ENCODE measurements around the gene TMEM134.
"Not testable (repeated sequence)": the region's sequence is repeated elsewhere in the genome, so short reads cannot be mapped to it uniquely, and the experiment has no call there.

Gene TMEM134

DNA sequence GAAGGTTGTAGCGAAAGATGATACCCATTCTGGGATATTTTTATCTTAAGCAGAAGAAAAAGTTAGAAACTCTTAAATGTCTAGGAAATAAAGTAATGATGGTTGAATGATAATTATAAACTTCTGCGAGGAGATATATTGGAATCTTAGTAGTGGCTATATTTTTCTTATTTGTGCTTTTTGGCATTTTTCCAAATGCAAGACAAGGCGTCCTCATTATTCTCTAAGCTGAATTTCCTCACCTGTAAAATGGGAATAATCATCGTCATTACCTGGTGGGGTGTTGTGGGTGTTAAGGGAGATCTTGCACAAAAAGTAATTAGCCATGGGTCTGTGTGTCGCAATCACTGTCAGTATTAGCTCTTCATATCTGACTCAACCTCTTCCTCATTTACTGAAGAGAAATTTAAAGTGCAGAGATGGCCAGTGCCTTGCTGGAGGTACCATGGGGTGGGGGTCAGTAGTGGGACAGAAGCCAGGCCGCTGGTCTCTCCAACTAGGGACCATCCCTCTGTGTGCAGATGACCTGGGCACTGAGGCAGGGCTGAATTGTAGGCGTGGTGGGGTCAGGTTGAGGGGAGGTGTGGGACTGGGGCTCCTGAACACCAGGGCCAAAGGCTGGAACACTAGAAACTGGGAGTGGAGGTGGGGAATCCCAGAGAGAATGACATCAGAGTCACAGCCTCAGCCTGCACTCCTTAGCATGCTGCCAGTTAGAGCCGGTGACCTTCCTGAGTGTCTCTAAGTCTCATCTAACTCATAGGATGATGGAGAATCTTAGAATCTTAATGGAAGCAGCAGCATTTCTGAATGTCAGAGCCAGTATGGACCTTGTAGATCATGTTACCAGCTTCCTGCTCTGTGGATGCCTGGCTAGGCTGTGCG is 32.0 kb upstream of the TMEM134 start:
- no peak for DNase-seq

GRCh38 chr11:67500484-67500821 is 31.4 kb upstream of the TMEM134 start:
- DNase-seq: no peak

- no peak for DNase-seq
Measured at GRCh38 chr11:67499808-67500483, 30.9 kb upstream of the TMEM134 start.

DNA sequence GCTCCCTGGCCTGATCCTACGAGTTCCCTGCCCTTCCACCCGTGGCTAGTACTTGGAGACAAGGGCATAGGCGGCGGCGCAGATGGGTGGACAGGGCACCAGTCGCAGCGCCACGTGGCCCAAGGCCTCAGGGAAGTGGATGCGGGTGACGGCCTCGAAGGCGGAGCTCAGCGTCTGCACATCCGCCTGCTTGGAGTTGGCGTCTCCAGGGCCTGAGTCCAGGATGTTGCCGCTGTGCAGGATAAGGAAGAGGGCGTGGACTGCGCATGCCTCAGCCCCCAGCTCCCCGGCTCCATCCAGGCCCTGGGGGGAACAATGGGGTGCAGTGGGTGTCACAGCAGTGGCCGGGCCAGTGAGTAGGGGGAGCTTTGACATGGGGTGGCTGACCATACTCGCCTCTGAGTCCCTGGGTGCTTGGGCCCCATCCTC is 29.5 kb upstream of the TMEM134 start:
- DNase-seq: no peak

DNA sequence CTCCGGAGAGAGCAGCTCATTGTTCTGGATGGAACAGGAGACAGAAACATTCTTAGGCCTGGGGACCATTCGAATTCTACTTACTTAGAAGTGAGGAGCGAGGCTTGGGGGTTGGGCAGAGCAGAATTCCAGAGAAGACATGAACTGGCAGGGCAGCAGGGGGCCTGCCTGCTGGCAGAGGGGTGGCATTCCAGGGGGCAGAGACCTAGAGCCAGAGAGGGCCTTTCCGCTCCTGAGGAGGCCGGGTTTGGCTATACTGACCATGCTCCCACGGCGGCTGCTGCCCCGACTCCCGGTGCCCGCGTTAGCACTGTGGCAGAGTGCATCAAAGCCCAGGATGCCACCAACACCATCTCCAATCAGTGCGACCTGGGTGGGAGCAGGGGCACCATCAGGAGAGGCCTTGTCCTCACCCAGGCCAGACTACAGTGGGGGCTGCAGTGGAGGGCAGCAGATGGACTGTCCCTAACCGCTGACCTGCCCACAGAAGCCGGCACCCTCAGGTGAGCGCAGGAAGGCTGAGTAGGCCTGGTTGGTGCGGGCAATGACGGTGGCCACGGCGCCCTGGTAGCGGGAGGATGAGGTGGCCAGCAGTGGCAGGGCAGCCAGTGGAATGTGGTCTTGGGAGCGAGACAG is 28.7 kb upstream of the TMEM134 start:
- no peak for DNase-seq

GRCh38 chr11:67496113-67496512 is 27.1 kb upstream of the TMEM134 start:
- no peak for DNase-seq

- no peak for DNase-seq
Measured at GRCh38 chr11:67495234-67496005, 26.4 kb upstream of the TMEM134 start.

GRCh38 chr11:67494371-67495233 is 25.6 kb upstream of the TMEM134 start:
- DNase-seq: no peak

DNA sequence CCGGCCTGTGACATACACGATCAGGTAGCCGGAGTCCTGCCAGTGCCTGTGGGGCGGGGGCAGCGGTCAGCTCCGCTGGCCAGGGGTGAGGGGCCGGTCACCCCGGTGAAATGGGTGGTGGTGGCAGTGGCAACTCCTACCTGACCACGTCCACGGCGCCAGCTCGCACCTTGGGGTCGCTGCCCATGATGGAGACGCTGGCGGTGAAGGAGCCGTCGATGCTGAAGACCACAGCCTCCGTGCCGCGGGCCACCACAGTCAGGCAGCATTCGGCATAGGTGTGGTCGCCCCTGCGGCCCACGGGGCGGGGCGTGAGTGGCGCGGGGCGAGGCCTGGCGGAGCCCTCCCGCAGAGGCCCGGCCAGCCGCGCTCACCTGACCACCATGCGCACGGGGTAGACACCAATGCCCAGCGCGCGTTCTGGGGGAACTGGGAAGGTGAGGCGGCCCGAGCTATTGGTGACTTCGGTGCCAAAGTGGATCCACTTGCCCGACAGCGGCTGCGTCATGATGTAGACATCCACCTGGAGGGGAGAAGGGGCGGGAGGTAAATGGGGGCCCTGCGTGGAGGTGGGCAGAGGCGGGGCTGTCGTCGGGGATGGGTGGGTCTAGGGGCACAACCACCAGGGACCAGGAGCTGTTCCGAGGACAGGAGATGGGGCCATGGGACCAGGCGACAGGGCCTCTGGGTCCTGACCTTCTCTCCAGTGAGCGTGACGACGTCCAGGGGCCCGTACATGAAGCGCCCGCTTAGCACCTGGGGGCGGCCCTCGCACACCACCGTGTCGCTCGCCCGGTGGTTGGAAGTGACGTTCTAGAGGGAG is 24.7 kb upstream of the TMEM134 start:
- no peak for DNase-seq

DNA sequence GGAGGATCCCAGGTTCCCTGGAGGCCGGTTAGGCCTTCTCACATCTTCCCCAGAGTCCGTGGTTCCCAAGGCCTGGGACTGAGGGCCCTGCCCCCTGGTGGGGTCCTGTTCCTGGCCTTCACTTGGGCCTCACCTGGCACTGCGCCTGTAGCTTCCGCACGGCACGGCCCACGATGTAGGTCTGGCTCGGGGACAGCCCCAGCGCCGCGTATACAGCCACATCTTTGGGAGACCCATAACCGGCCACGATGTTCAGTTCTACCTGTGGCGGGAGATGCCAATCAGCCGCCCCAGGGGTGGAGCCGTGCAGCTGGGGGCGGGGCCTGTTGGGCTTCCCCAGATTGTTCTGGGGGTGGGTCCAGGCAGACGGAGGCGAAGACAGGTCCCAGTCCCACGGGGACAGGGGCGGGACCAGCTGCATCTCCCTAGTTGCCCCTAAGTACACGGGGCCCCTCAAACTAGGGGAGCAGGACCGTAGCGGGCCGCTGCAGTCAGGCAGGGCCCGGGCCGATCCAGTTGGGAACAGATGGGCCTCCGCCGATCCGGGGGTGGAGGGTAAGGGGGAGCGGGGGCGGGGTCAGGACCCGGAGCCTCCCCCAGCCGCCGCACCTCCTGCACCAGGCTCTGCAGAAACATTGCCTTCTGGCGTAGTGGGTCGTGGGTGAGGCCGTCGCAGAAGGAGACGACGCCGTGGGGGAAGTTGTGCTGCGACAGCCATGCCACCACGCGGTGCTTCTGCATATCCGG is 23.9 kb upstream of the TMEM134 start:
- DNase-seq: no peak

DNA sequence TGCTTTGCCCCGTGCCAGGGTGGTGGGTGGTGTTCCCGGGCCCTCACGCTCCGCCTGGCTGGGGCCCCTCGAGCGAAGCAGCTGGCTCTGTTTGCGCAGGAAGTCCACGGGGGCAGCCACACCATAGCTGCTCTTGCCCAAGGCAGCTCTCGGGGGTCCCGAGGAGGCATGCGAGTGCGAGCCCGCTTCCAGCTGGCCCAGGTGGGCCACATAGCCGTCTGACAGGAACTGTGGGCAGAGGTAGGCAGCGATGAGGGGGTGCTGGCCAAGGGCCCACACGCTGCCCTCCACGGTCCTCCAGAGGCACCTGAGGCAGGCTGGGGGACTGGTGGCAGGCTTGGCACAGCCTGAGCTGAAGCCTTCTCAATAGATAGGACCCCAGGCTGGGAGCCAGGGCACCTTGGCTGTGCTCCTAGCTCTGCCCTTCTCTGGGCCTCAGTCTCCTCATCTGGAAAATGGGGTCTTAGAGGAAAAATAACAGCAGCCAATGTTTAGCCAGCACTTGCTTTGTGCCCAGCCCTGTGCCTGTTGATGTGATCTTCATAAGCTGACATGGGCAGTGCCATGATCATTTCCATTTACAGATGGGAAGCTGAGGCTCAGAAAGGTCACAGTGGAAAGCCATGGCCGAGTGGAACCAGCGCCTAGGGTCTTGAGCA is 23.1 kb upstream of the TMEM134 start:
- no peak for DNase-seq

GRCh38 chr11:67491276-67492068 is 22.4 kb upstream of the TMEM134 start:
- no peak for DNase-seq

- DNase-seq: no peak
Measured at GRCh38 chr11:67490727-67491065, 21.6 kb upstream of the TMEM134 start.

DNA sequence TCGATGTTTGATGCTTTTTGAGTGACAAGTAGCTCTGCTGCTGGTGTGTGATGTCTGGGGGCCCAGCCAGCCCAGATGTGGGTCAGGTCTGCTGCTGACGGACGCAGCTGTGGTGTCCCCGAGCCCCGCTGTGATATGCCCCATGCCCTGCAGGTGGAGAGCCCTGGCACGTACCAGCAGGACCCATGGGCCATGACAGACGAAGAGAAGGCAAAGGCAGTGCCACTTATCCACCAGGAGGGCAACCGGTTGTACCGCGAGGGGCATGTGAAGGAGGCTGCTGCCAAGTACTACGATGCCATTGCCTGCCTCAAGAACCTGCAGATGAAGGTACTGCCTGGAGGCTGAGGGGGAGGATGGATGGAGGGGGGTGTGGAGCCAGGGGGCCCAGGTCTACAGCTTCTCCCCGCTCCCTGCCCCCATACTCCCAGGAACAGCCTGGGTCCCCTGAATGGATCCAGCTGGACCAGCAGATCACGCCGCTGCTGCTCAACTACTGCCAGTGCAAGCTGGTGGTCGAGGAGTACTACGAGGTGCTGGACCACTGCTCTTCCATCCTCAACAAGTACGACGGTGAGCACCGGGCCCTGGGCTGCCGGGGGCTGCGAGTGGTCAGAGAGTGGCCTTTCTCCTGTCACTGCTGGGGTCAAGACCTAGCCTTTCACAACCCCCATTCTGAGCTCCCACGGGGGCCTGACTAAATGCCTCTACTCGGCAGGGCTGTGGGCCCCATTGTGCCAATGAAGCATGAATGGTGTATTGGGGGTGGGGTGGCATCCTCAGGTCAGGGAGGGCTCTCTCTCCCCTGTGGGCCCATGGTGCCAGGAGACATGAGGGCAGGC is 21.1 kb upstream of the TMEM134 start:
- no peak for DNase-seq

DNA sequence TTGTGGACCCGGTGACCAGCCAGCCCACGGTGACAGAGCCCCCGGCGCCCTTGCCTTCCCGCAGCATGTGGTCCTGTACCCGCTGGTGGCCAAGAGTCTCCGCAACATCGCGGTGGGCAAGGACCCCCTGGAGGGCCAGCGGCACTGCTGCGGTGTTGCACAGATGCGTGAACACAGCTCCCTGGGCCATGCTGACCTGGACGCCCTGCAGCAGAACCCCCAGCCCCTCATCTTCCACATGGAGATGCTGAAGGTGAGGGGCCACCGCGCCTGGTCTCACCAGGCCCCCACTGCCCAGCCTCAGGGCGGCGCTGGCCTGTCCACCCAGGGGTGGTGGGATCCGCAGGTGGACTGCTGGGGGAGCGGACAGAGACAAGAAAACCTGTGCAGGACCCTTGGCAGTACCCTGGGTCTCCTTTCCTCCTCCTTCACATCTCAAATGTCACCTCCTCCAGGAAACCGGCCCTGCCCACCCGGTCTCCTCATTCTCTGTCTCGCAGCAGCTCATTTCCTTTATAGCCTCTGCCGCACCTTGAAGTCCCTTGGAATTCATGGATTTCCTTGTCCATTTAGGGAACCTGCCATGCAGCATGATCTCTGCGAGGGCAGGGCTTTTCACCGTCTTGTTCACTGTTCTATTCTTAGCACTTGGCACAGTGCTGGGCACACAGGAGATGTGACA is 20.3 kb upstream of the TMEM134 start:
- DNase-seq: no peak

DNA sequence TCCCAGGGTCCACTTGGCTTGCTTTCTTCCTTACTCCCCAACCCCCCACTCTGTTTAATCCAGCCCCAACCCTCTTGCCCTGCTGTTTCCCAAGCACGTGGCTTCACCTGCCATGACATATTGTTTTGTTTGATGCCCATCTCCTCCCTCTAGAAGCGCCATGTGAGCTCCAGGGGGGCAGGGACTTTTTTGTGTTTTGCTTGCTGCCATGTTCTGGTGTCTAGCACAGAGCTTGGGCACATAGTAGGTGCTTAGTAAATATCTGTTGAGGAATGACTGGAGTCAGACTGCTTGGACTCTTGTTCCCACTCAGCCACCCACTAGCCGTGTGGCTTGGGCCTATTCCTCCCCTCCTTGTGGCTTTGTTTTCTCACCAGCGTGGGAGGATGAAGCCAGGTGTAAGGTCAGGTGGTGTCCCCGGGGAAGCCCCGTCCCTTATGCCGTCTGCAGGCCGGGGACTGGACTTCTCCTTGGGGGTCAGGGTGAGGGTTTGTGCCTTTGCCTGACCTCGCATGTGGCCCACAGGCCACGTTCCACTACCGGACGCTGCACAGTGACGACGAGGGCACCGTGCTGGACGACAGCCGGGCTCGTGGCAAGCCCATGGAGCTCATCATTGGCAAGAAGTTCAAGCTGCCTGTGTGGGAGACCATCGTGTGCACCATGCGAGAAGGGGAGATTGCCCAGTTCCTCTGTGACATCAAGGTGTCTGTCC is 17.6 kb upstream of the TMEM134 start:
- no peak for DNase-seq

DNA sequence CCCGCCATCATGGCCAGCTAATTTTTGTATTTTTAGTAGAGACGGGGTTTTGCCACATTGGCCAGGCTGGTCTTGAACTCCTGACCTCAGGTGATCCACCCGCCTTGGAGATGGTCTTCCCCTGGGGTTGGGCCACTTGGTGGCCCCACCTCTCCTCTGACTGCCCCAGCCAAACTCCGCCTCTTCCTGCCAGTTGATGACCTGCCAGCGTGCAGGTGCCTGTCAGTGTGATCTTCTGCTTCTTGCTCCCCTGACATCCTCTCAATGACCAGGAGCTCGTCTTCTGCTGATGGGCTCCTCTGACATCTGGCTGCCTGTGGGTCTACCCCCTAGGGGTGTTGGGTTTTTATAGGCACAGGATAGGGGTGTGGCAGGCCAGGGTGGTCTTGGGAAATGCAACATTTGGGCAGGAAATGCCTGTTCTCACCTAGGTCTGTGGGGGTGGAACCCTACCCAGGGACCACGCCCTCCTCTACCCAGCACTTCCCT is 16.9 kb upstream of the TMEM134 start:
- not testable (repeated sequence) for DNase-seq

Data from NCI-H446 (cell line).